ENCODE data around the gene PRRG4.
"Not testable (repeated sequence)": the region's sequence is repeated elsewhere in the genome, so short reads cannot be mapped to it uniquely, and the experiment has no call there.

The PRRG4 gene

GRCh38 chr11:32885556-32885955 lies 55.8 kb downstream of the PRRG4 start:
- no peak for DNase-seq (ENCODE audit: low read depth)
- no peak for TF ChIP-seq CTCF (IDR thresholded peaks at IDR 0.05; ENCODE audit: control insufficient read depth, insufficient read depth, low read depth, low read length, missing control alignments)
- H3K4me3 ChIP-seq (ENCODE audit: control insufficient read depth, low read depth, low read length), result no peak overlapping the region

- TF ChIP-seq CTCF (IDR thresholded peaks at IDR 0.05; ENCODE audit: control insufficient read depth, insufficient read depth, low read depth, low read length, missing control alignments), result no peak
- H3K4me3 ChIP-seq (ENCODE audit: control insufficient read depth, low read depth, low read length), result no peak overlapping the region
- no peak for DNase-seq (ENCODE audit: low read depth)
Observed at GRCh38 chr11:32886180-32886579, 56.5 kb downstream of the PRRG4 start.

- not testable (repeated sequence) for DNase-seq (ENCODE audit: low read depth); H3K4me3 ChIP-seq (ENCODE audit: control insufficient read depth, low read depth, low read length)
Observed at GRCh38 chr11:32887707-32888383, 58.1 kb downstream of the PRRG4 start.

- H3K4me3 ChIP-seq (ENCODE audit: control insufficient read depth, low read depth, low read length); DNase-seq (ENCODE audit: low read depth): not testable (repeated sequence)
Observed at GRCh38 chr11:32888384-32888710, 58.6 kb downstream of the PRRG4 start.

- no peak overlapping the region for H3K4me3 ChIP-seq (ENCODE audit: control insufficient read depth, low read depth, low read length)
- peak; percentile 50 for DNase-seq (ENCODE audit: low read depth)
- no peak for TF ChIP-seq CTCF (IDR thresholded peaks at IDR 0.05; ENCODE audit: control insufficient read depth, insufficient read depth, low read depth, low read length, missing control alignments)
Observed at GRCh38 chr11:32888805-32889204, 59.1 kb downstream of the PRRG4 start.

GRCh38 chr11:32890843-32891656 lies 61.3 kb downstream of the PRRG4 start:
- DNase-seq (ENCODE audit: low read depth), result no peak
- TF ChIP-seq CTCF (IDR thresholded peaks at IDR 0.05; ENCODE audit: control insufficient read depth, insufficient read depth, low read depth, low read length, missing control alignments), result no peak
- H3K4me3 ChIP-seq (ENCODE audit: control insufficient read depth, low read depth, low read length), result no peak overlapping the region

GRCh38 chr11:32891657-32892354 lies 62.1 kb downstream of the PRRG4 start:
- no peak for DNase-seq (ENCODE audit: low read depth)
- TF ChIP-seq CTCF (IDR thresholded peaks at IDR 0.05; ENCODE audit: control insufficient read depth, insufficient read depth, low read depth, low read length, missing control alignments), result no peak

More at GRCh38 chr11:32891657-32892354, 62.1 kb downstream of the PRRG4 start:
- H3K4me3 ChIP-seq (ENCODE audit: control insufficient read depth, low read depth, low read length), result peak overlapping the region; percentile 95

Measured in AG09309 (cell line).